Hematopoietic multipotent progenitor cell treated with erythropoietin and hydrocortisone succinate and interleukin-3 and kit ligand, for 15 days (in vitro differentiated cells): ENCODE data around the gene CREB5.
"Not testable (repeated sequence)": the region's sequence is repeated elsewhere in the genome, so short reads cannot be mapped to it uniquely, and the experiment has no call there.

Experiments used
- DNase-seq: peaks from one replicate; pipeline ENCODE4 v3.0.0-alpha.2; 2015; ENCODE audit warnings: low spot score

CREB5 gene

GRCh38 chr7:28411876-28412662 is at the start of gene CREB5:
Gene CREB5 (plus strand): TSS chr7:28412518. CDS start chr7:28412915, 397 bp downstream.
- DNase-seq: no peak

GRCh38 chr7:28362812-28363211 is 49.5 kb upstream of the CREB5 start:
- peak; percentile 5 for DNase-seq

GRCh38 chr7:28364082-28364481 is 48.2 kb upstream of the CREB5 start:
- peak; percentile 28 for DNase-seq

- DNase-seq: no peak
Measured at GRCh38 chr7:28369523-28369922, 42.8 kb upstream of the CREB5 start.

- no peak for DNase-seq
Measured at GRCh38 chr7:28371846-28372245, 40.5 kb upstream of the CREB5 start.

GRCh38 chr7:28373990-28374389 is 38.3 kb upstream of the CREB5 start:
- no peak for DNase-seq

GRCh38 chr7:28375729-28376128 is 36.6 kb upstream of the CREB5 start:
- DNase-seq: no peak

GRCh38 chr7:28376634-28377033 is 35.7 kb upstream of the CREB5 start:
- DNase-seq: no peak

- no peak for DNase-seq
Measured at GRCh38 chr7:28378574-28379149, 33.7 kb upstream of the CREB5 start.

- DNase-seq: no peak
Measured at GRCh38 chr7:28381466-28381865, 30.9 kb upstream of the CREB5 start.

GRCh38 chr7:28382144-28382543 is 30.2 kb upstream of the CREB5 start:
- DNase-seq: no peak

GRCh38 chr7:28383975-28384374 is 28.3 kb upstream of the CREB5 start:
- no peak for DNase-seq

GRCh38 chr7:28389504-28390395 is 22.6 kb upstream of the CREB5 start:
- peak; percentile 73 for DNase-seq

- no peak for DNase-seq
Measured at GRCh38 chr7:28390426-28390825, 21.9 kb upstream of the CREB5 start.

- DNase-seq: no peak
Measured at GRCh38 chr7:28392289-28392688, 20.0 kb upstream of the CREB5 start.

GRCh38 chr7:28395404-28395803 is 16.9 kb upstream of the CREB5 start:
- DNase-seq: no peak

- no peak for DNase-seq
Measured at GRCh38 chr7:28395831-28396230, 16.5 kb upstream of the CREB5 start.

GRCh38 chr7:28397141-28397540 is 15.2 kb upstream of the CREB5 start:
- DNase-seq: no peak

GRCh38 chr7:28400838-28401360 is 11.4 kb upstream of the CREB5 start:
- DNase-seq: no peak

- DNase-seq: not testable (repeated sequence)
Measured at GRCh38 chr7:28401567-28401966, 10.8 kb upstream of the CREB5 start.

- DNase-seq: no peak
Measured at GRCh38 chr7:28405662-28406061, 6.7 kb upstream of the CREB5 start.

GRCh38 chr7:28406192-28406591 is 6.1 kb upstream of the CREB5 start:
- no peak for DNase-seq

- DNase-seq: no peak
Measured at GRCh38 chr7:28407651-28408050, 4.7 kb upstream of the CREB5 start.
